Measurements from ENCODE around the gene OR52M1. TPM values are rescaled to one million over a fixed set of nuclear protein-coding genes. Genes with fewer than 3 reads are reported as not detected.
"Not testable (repeated sequence)": the region's sequence is repeated elsewhere in the genome, so short reads cannot be mapped to it uniquely, and the experiment has no call there.

OR52M1 gene
- total RNA-seq, 2 experiments from 2014 or later, result not detected

- POLR2A ChIA-PET, result no interaction called here
- CTCF ChIA-PET, result interaction anchor here (0.7 to 1.7 kb wide), 4 partner anchors 10 to 340 kb away, joined by 3 to 5 read pairs (median 4); no protein-coding TSS in a partner anchor
- H3K4me1 Mint-ChIP-seq (ENCODE audit: low read depth), result no peaks in the 10 kb centered on the region
- H3K27me3 Mint-ChIP-seq, result peaks cover 16% of the 10 kb centered on the region
- no peaks in the 10 kb centered on the region for H3K36me3 Mint-ChIP-seq (ENCODE audit: low read depth)
- ATAC-seq, result no peak
- no peaks in the 10 kb centered on the region for H3K9me3 Mint-ChIP-seq
- intact Hi-C loops (cut with micrococcal nuclease), result no loop called here
- H3K4me3 Mint-ChIP-seq, result no peak overlapping the region
- no peak for DNase-seq
- TF ChIP-seq CTCF (IDR thresholded peaks at IDR 0.05), result no peak
- H3K27ac Mint-ChIP-seq, result no peak overlapping the region
Observed at GRCh38 chr11:4527926-4528325, 17.1 kb upstream of the OR52M1 start.

GRCh38 chr11:4531686-4532085 is 13.3 kb upstream of the OR52M1 start:
- peaks cover 14% of the 10 kb centered on the region for H3K27me3 Mint-ChIP-seq

DNA sequence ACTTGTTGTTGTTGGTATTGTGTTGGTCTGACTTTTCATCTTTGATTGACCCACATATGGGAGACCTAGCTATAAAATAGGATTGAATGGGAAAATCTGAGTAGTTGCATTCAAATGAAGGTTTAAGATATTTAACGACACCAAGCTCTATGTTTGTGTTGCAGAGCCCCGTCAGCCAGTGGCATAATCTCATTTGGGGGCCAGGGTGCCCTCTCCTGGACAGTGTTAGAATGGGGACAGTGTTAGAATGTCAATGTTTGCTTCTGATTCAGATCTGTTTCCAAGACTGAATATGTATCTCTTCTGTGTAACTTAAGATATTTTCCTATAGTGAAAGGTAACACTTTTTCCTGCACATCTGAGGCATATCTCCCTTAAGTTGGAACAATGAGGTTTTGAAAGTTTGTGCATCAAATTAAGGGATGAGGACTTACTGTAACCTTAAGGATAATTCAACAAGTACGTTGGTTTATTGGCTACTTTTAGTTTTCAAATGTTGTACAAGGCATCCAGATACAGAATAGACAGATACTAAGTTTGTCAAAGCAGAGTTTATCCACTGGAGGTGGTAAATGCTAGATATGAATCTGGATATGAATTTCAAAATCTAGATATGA is 5.3 kb upstream of the OR52M1 start:
- DNase-seq, result peak; percentile 66
- Mint-ChIP-seq H3K9me3 (no peaks in the 10 kb centered on the region), H3K36me3 (ENCODE audit: low read depth) (no peaks in the 10 kb centered on the region), H3K27ac (no peak overlapping the region), H3K4me3 (no peak overlapping the region), H3K27me3 (peaks cover 2% of the 10 kb centered on the region), H3K4me1 (ENCODE audit: low read depth) (no peaks in the 10 kb centered on the region)
- ChIA-PET CTCF (interaction anchor here (0.6 to 6.8 kb wide), 13 partner anchors 8 to 360 kb away, joined by 3 to 107 read pairs (median 3); no protein-coding TSS in a partner anchor), POLR2A (no interaction called here)
- peak; percentile 81 for ATAC-seq
- intact Hi-C loops (cut with micrococcal nuclease), result loop anchor here (2.0 kb wide), 1 partner anchor 353 kb away; no protein-coding TSS in a partner anchor
- TF ChIP-seq CTCF (IDR thresholded peaks at IDR 0.05), result peak; percentile 58

More at GRCh38 chr11:4531686-4532085, 13.3 kb upstream of the OR52M1 start:
- H3K27ac Mint-ChIP-seq; DNase-seq; POLR2A ChIA-PET; intact Hi-C loops (cut with micrococcal nuclease); ATAC-seq; H3K4me1 Mint-ChIP-seq (ENCODE audit: low read depth); H3K36me3 Mint-ChIP-seq (ENCODE audit: low read depth); H3K9me3 Mint-ChIP-seq; H3K4me3 Mint-ChIP-seq: not testable (repeated sequence)
- CTCF ChIA-PET, result interaction anchor here (1.0 kb wide), 1 partner anchor 345 kb away, joined by 3 read pairs; no protein-coding TSS in a partner anchor

GRCh38 chr11:4541071-4541470 is 3.9 kb upstream of the OR52M1 start:
- ChIA-PET CTCF (interaction anchor here (1.1 to 6.8 kb wide), 4 partner anchors 10 to 354 kb away, joined by 3 to 107 read pairs (median 4); no protein-coding TSS in a partner anchor), POLR2A (no interaction called here)
- Mint-ChIP-seq H3K4me1 (ENCODE audit: low read depth) (no peaks in the 10 kb centered on the region), H3K9me3 (no peaks in the 10 kb centered on the region), H3K27me3 (peaks cover 2% of the 10 kb centered on the region), H3K4me3 (no peak overlapping the region), H3K36me3 (ENCODE audit: low read depth) (no peaks in the 10 kb centered on the region), H3K27ac (no peak overlapping the region)
- intact Hi-C loops (cut with micrococcal nuclease), result no loop called here
- ATAC-seq (no peak), DNase-seq (no peak)
- TF ChIP-seq CTCF (IDR thresholded peaks at IDR 0.05), result no peak

GRCh38 chr11:4543561-4543960 is 1.4 kb upstream of the OR52M1 start:
- ATAC-seq (no peak), DNase-seq (no peak)
- TF ChIP-seq CTCF (IDR thresholded peaks at IDR 0.05), result no peak
- no peaks in the 10 kb centered on the region for H3K9me3 Mint-ChIP-seq
- H3K27ac Mint-ChIP-seq, result no peak overlapping the region
- no peaks in the 10 kb centered on the region for H3K36me3 Mint-ChIP-seq (ENCODE audit: low read depth)
- no peak overlapping the region for H3K4me3 Mint-ChIP-seq
- H3K27me3 Mint-ChIP-seq, result peaks cover 2% of the 10 kb centered on the region
- no peaks in the 10 kb centered on the region for H3K4me1 Mint-ChIP-seq (ENCODE audit: low read depth)
- ChIA-PET POLR2A (no interaction called here), CTCF (interaction anchor here (0.7 to 6.8 kb wide), 3 partner anchors 9 to 362 kb away, joined by 3 to 107 read pairs (median 3); no protein-coding TSS in a partner anchor)
- intact Hi-C loops (cut with micrococcal nuclease), result no loop called here
